Liver (tissue), 3 donors: ENCODE results near the gene OMP.
A peak's percentile ranks its signal among the peaks of the same experiment; 100 is the strongest.

ENCODE experiments used
- ATF3 ChIP-seq: IDR thresholded peaks from 2 replicates; pipeline ENCODE4 v1.6.1; 2016; ENCODE audit warnings: antibody characterized with exemption
- CTCF ChIP-seq: fragments of 150-350 bp; IDR thresholded peaks from 2 replicates; pipeline ENCODE4 v1.5.1; 2017; ENCODE audit warnings: improper control_type of control experiment, low read depth, low read length; ENCODE audit not compliant: missing input control
- HNF4A ChIP-seq, 2 donors: conservative IDR thresholded peaks; 2 replicates each; pipeline ENCODE4 v1.6.1; 2016; ENCODE audit warnings: antibody characterized with exemption in 2 of 2, mild to moderate bottlenecking in 2 of 2
- NR2F2 ChIP-seq: IDR thresholded peaks from 2 replicates; pipeline ENCODE4 v1.6.1; 2016; ENCODE audit warnings: antibody characterized with exemption
- REST ChIP-seq: IDR thresholded peaks from 2 replicates; pipeline ENCODE4 v1.6.1; 2016; ENCODE audit warnings: antibody characterized with exemption, mild to moderate bottlenecking
- donor health status: healthy.
- donor health status: healthy.

- TF ChIP-seq CTCF, result no peak
- no peak for TF ChIP-seq ATF3
- no peak for TF ChIP-seq NR2F2
- TF ChIP-seq REST, result peak; percentile 60
- peak; percentile 88 to 90 for TF ChIP-seq HNF4A (conservative IDR thresholded peaks at IDR 0.05)
Observed at GRCh38 chr11:77086521-77087472, 15.8 kb upstream of the OMP start.
